AG04450 (cell line): ENCODE data around the gene L1CAM. TPM values are rescaled to one million over a fixed set of nuclear protein-coding genes. Genes with fewer than 3 reads are reported as not detected.

Experiments used
- CTCF ChIA-PET: fragments of 300-600, 350-600 bp; formaldehyde crosslinking; extraction: SDS; loops from one replicate; lab custom pipeline; 2022; ENCODE audit warnings: antibody characterized with exemption, inconsistent platforms; lab: Charles Lee
- POLR2A ChIA-PET: fragments of 350-600 bp; formaldehyde crosslinking; extraction: SDS; loops from one replicate; lab custom pipeline; 2021; ENCODE audit warnings: antibody characterized with exemption, inconsistent platforms; lab: Yijun Ruan, JAX
- DNase-seq: peaks from one replicate; pipeline ENCODE4 v3.0.0-alpha.2; 2011; ENCODE audit warnings: low read depth, low spot score
- H3K27ac ChIP-seq: one replicate; pipeline ENCODE4 v1.5.1; 2012; ENCODE audit warnings: low read depth, low read length, control low read depth
- H3K27me3 ChIP-seq: one replicate; pipeline ENCODE4 v1.6.0; 2012; ENCODE audit warnings: low read length; ENCODE audit not compliant: control insufficient read depth, insufficient read depth
- H3K4me3 ChIP-seq: 2 replicates; pipeline ENCODE4 v1.5.1; 2011; ENCODE audit warnings: mild to moderate bottlenecking, low read depth, low read length, control low read depth
- H3K9me3 ChIP-seq: 2 replicates; pipeline ENCODE4 v1.5.1; 2012; ENCODE audit warnings: low read length; ENCODE audit not compliant: control insufficient read depth, insufficient read depth
- polyA plus RNA-seq: library from polyadenylated mRNA; depleted of rRNA; stranded (reverse); fragments of >200 nt; gene quantifications from 2 replicates; pipeline ENCODE4 v1.2.3, GENCODE V29; 2011
- TF ChIP-seq, protein P1 (sequence below): IDR thresholded peaks from 2 replicates; pipeline ENCODE4 v1.5.1; 2011; ENCODE audit warnings: low read depth, low read length, control low read depth, inconsistent platforms

L1CAM gene
- polyA plus RNA-seq, 1 experiment: 0.10 TPM

- DNase-seq: no peak
- Histone ChIP-seq H3K9me3 (no peaks in the 10 kb centered on the region), H3K27ac (no peak within 1 kb of the TSS), H3K4me3 (no peak within 1 kb of the TSS), H3K27me3 (peaks cover 2% of the 10 kb centered on the region)
- ChIA-PET CTCF (no interaction called here), POLR2A (no interaction called here)
- TF ChIP-seq, protein P1, sequence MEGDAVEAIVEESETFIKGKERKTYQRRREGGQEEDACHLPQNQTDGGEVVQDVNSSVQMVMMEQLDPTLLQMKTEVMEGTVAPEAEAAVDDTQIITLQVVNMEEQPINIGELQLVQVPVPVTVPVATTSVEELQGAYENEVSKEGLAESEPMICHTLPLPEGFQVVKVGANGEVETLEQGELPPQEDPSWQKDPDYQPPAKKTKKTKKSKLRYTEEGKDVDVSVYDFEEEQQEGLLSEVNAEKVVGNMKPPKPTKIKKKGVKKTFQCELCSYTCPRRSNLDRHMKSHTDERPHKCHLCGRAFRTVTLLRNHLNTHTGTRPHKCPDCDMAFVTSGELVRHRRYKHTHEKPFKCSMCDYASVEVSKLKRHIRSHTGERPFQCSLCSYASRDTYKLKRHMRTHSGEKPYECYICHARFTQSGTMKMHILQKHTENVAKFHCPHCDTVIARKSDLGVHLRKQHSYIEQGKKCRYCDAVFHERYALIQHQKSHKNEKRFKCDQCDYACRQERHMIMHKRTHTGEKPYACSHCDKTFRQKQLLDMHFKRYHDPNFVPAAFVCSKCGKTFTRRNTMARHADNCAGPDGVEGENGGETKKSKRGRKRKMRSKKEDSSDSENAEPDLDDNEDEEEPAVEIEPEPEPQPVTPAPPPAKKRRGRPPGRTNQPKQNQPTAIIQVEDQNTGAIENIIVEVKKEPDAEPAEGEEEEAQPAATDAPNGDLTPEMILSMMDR: no peak
Measured at GRCh38 chrX:153903991-153904957, 18.3 kb upstream of the L1CAM start, which contains the start of gene AVPR2. Gene AVPR2, plus strand, starts transcription at chrX:153904673. Its CDS starts 473 bp downstream, at chrX:153905146.

- TF ChIP-seq, protein P1: no peak
- H3K4me3 ChIP-seq: no peak overlapping the region
- ChIA-PET CTCF (no interaction called here), POLR2A (no interaction called here)
- no peaks in the 10 kb centered on the region for H3K9me3 ChIP-seq
- no peak overlapping the region for H3K27ac ChIP-seq
- peaks cover 4% of the 10 kb centered on the region for H3K27me3 ChIP-seq
- DNase-seq: no peak
Measured at GRCh38 chrX:153903238-153903980, 17.4 kb upstream of the L1CAM start.

DNA sequence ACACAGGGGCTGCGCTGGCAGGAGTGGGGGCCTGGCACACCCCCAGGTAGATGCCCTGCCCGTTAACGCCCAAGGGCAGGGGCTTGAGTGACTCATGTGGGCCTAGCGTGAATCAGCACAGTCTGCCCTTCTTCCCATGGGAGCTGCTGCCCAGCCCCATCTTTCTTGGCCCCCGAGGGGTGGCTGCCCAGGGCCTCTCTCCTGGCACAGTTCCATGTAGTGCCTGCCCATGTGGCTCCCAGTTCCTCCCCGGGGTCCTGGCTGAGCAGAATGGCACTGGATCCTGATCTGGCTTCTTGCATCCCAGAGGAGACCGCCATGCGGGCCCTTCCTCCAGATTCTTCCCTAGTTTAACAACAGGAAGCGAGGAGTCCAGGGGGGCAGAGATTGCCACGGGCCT lies 16.4 kb upstream of the L1CAM start:
- ChIA-PET POLR2A (no interaction called here), CTCF (no interaction called here)
- no peak for DNase-seq
- H3K4me3 ChIP-seq: no peak overlapping the region
- no peaks in the 10 kb centered on the region for H3K9me3 ChIP-seq
- TF ChIP-seq, protein P1: no peak
- peaks cover 2% of the 10 kb centered on the region for H3K27me3 ChIP-seq
- H3K27ac ChIP-seq: no peak overlapping the region

DNA sequence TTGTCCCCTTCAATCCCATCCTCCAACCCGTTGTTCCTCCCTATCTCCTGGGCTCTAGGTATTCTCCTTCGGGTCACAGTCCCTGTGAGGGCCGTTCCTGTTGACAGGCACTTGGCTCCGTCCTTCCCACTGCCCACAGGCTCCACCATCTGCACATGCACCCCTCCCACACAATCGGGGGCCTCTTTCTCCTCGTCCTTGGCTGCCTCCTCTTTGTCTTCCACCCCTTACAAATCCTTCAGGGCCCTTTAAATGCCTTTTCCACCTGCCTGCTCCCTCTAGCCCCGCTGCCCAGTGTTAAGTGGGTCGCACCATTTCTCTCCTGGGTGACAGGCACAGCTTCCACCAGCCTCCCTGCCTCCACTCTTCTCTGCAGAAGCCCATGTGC lies 15.8 kb upstream of the L1CAM start:
- ChIA-PET CTCF (no interaction called here), POLR2A (no interaction called here)
- Histone ChIP-seq H3K27me3 (peaks cover 2% of the 10 kb centered on the region), H3K4me3 (no peak overlapping the region), H3K27ac (no peak overlapping the region), H3K9me3 (no peaks in the 10 kb centered on the region)
- DNase-seq: no peak
- TF ChIP-seq, protein P1: no peak
